M059J (cell line): ENCODE results near the gene YIF1A. TPM values are rescaled to one million over a fixed set of nuclear protein-coding genes. Genes with fewer than 3 reads are reported as not detected.
"Not testable (repeated sequence)": the region's sequence is repeated elsewhere in the genome, so short reads cannot be mapped to it uniquely, and the experiment has no call there.

Source experiments
- DNase-seq: peaks from one replicate; pipeline ENCODE4 v3.0.0-alpha.2; 2012; ENCODE audit warnings: low read depth
- total RNA-seq: library from RNA; depleted of rRNA; stranded (reverse); fragments of >200 nt; shearing (Covaris generic); gene quantifications from 2 replicates; pipeline ENCODE4 v1.2.3, GENCODE V29; 2014

The YIF1A gene
- total RNA-seq, 1 experiment from 2014 or later: 221 TPM

- peak; percentile 93 for DNase-seq
Observed at GRCh38 chr11:66311965-66312548, 23.1 kb upstream of the YIF1A start.

GRCh38 chr11:66311470-66311964, 22.6 kb upstream of the YIF1A start:
- no peak for DNase-seq

GRCh38 chr11:66310803-66311440, 22.0 kb upstream of the YIF1A start:
- not testable (repeated sequence) for DNase-seq

DNA sequence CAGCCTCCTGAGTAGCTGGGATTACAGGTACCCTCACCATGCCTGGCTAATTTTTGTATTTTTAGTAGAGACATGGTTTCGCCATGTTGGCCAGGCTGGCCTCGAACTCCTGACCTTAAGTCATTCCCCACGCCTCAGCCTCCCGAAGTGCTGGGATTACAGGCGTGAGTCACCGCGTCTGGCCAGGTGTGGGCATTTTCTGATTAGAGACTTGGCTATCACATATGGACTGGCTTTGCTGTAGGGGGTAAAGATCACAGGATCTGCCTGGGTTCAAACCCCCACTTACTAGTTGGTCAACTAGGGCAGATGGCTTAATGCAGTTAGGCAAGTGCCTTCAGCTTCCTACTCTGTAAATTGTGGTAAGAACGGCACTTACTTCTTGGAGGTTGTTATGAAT, 21.4 kb upstream of the YIF1A start:
- DNase-seq: no peak

DNA sequence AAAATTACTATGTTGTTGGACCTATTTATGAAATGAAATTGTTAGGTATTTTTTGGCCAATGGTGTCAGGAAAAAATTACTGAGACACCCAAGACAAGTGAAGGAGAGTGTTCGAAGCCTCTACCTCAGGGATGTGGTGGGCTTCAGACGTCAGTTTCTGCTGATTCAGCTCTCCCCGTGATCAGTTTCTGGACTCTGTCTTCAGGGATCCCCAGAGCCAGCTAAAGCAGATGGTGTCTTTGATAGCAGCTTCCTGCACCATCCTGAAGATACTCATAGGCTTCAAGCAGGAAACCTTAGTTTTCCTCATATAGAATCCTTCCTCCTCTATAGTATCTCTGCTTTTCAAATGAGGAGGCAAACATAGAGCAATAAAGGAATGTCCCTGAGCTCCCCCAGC, 20.5 kb upstream of the YIF1A start:
- no peak for DNase-seq

- DNase-seq: no peak
Observed at GRCh38 chr11:66302656-66303055, 13.7 kb upstream of the YIF1A start.

DNA sequence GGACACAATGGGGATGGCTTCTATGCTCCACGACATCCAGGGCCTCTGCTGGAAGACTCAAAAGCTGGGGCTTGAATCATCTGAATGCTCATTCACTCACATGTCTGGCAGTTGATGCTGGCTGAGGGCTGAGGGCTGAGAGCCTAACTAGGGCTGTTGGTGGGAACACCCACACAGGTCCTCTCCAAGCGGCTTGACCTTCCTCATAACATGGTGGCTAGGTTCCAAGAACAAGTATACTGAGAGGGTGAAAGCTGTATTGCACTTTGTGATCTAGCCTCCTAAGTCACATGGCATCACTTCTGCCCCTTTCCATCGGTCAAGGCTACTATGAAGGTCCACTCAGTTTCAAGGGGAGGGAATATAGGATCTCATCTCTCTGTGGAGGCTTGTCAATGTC, 10.2 kb upstream of the YIF1A start:
- DNase-seq: no peak

DNA sequence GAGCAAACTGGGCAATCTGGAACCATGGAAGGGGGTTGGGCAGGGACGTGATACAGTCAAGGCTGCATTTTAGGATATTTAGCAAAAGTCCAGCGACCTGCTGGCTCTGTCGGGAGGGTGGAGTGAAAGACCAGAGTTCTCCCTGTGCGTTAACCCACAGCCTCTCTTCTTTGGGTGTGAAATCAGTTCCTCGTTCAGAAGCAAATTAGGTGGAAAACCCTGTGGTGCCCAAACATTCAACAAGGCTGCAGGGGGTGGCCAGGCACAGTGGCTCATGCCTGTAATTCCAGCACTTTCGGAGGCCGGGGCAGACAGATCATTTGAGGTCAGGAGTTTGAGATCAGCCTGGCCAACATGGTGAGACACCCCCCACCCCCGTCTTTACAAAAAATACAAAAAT, 8.7 kb upstream of the YIF1A start:
- DNase-seq: no peak

DNA sequence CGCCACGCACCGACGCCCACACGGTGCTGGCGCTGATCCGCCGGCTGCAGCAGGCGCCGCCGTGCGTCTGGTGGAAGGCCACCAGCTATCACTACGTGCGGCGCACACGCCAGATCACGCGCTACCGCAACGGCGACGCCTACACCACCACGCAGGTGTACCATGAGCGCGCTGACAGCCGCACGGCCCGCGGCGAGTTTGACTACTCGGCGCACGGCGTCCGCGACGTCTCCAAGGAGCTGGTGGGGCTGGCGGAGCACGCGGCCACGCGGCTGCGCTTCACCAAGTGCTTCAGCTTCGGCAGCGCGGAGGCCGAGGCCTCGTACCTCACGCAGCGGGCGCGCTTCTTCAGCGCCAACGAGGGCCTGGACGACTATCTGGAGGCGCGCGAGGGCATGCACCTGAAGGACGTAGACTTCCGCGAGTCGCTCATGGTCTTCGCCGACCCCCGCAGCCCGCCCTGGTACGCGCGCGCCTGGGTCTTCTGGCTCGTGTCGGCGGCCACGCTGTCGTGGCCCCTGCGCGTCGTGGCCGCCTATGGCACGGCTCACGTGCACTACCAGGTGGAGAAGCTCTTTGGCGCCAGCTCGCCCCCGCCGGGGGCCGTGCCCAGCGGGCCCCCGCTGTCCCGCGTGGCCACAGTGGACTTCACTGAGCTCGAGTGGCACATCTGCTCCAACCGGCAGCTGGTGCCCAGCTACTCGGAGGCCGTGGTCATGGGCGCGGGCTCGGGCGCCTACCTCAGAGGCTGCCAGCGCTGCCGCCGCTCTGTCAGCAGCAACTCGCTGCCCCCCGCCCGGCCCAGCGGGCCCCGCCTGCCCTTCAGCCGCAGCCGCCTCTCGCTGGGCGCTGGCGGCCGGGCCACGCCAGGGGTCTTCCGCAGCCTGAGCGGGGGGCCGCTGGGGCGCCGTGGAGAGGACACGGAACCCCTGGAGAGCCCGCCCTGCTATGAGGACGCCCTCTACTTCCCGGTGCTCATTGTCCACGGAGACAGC, 6.0 kb upstream of the YIF1A start:
- DNase-seq: no peak

DNA sequence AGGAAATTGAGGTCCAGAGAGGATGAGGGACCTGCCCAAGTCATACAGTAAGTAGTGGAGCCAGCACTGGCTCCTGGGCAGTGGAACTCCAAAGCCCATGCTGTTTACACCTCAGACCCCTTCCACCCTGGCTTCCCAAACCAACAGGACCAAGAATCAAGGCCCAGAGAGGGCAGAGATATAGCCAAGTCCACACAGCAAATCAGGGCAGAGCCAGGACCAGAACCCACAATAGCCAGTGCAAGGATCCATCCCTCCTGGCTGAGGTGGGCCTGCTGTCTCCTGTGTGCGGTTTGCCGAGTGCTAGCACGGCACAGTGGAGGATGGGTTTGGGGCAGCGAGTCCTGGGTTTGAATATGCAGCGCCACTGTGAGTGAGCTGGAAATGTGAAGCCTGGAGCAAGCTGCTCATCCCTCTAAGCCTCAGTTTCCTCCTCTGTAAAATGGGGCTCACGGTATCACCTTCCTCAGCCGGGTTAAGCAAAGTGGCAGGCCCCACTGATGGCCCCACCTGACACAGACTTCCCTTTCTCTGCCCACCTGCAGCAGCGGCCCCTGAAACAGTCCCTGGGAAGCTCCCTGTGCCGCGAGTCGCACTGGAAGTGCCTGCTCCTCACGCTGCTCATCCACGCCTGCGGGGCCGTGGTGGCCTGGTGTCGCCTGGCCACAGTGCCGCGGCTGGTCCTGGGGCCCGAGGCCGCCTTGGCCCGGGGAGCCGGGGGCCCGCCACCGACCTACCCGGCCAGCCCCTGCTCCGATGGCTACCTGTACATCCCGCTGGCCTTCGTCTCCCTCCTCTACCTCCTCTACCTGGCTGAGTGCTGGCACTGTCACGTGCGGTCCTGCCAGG, 5.1 kb upstream of the YIF1A start:
- DNase-seq: no peak

DNA sequence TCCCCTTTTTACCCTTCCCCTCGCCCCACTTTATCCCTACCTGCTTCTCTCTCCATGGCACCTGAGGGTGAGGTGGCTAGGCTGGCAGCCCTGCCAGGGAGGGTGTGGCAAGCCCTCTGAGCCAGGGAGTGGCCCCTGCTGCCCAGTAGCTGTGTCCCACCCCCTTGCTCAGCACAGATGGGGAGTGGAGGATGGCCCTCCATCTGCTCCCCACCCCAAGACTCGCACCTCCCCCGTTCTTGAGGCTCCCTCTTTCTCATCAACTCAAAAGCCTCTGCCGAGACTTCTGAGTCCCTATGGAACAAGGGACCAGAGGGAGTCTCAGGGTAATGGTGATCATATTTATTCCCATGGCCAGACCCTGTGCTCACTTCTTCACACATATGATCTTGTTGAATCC, 4.4 kb upstream of the YIF1A start:
- DNase-seq: no peak

DNA sequence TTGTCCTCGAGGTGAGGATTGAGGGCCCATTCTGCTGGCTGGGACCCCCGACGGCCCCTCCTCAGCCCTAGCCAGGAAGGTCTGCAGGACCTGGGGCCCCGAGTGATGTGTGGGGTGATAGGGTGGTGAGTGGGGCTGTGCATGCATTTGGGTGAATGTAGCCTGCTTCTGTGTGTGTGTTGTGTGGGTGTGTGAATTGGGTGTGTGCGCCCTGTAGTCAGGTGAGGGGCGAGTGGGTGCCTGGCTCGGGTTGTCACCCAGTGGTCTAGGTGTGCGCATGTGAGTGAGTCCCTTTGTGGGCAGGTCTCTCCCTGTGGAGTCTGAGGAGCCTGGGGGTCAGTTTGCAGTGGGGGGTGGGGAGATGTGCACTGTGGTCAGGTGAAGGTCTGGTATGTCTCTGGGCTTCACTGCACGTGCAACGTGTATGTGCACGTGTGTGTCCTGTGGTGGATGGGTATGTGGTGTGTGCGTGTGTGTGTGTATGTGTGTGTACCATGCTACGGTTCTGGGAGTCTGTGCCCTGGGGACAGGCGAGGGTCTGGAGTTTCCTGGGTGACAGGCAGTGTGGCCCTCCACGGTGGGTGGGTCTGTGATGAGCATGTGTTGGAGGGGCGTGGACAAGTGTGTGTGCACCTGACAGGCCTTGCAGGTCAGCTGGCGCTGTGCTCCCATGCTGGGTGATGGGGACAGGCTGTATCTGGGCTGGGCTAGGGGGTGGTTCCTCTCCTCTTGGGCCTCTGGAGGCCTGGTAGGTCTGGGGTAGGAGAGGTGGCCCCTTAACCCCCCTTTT, 3.8 kb upstream of the YIF1A start:
- no peak for DNase-seq

DNA sequence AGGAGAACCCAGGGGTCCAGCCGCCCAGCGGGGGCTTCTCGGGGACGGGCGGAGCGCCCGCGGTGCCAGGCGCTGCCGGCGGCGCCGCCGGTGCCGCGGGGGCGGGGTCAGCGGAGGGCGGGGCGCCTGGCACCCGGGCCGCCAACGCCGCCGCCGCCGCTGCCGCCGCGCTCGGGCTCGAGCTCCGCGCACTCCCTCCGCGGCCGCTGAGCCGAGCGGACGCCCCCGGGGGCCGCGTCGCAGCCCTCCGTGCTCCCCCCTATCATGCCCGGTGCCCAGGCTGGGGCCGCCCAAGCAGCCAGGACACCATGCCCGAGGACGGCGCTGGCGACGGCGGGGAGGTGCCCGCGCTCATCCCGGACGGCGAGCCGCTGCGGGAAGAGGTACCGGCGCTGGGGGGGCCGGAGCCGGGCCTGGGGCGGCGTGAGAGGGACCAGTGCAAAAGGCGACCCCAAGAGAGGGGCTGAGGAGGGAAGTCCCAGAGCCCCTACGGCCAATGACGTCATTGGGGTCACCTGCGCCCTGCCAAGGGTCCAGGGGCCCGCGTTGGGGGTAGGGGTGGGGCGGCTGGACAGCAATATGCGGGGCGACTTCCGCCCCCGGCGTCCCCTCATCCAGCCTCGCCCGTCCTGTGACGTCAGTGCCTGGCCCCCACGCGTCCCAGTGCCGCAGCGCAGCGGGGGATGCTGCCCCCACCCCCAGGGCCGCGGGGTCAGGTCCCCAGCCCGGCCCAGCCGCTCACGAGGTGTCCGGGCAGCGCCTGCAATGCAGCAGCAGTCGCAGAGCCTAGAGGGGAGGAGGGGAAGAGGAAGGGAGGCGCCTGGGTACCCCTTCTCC, 3.0 kb upstream of the YIF1A start, which contains the start of gene TMEM151A:
Gene TMEM151A (plus strand): TSS at position 189 of the 837 bp plus-strand sequence. CDS start 120 bp downstream, at position 309.
- DNase-seq: no peak

DNA sequence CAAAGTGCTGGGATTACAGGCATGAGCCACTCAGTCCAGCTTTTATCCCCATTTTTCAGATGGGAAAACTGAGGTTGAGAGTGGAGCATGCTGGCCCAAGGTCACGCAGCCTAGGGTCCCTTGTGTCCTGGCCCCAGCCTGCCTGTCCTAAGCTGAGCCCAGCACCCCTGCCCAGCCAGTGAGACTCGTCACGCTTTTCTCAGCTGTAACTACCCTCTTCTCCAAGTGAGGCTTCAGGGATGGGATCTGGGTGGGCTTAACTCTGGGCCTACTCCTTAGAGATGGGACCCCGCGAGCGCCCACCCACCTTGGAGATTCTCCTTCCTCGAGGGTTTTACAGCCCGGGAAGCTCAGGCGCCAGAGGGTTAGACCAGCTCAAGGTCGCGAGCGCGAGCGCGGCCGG, 2.4 kb upstream of the YIF1A start:
- DNase-seq: no peak

DNA sequence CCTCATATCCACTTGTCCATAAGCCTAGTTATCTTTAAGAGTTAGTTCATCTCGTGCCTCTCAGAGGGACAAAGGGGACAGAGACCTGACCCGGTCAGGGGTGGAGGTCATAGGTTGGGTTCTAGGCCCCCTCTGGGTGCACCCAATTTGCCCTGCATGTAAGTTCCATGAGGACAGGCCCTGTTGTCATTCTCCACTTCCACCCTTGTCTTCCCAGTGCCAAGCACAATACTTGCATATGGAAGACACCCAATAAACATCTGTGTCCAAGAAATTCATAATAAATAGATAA, 1.3 kb upstream of the YIF1A start:
- no peak for DNase-seq

GRCh38 chr11:66289548-66290329, 796 bp upstream of the YIF1A start:
- DNase-seq: no peak

DNA sequence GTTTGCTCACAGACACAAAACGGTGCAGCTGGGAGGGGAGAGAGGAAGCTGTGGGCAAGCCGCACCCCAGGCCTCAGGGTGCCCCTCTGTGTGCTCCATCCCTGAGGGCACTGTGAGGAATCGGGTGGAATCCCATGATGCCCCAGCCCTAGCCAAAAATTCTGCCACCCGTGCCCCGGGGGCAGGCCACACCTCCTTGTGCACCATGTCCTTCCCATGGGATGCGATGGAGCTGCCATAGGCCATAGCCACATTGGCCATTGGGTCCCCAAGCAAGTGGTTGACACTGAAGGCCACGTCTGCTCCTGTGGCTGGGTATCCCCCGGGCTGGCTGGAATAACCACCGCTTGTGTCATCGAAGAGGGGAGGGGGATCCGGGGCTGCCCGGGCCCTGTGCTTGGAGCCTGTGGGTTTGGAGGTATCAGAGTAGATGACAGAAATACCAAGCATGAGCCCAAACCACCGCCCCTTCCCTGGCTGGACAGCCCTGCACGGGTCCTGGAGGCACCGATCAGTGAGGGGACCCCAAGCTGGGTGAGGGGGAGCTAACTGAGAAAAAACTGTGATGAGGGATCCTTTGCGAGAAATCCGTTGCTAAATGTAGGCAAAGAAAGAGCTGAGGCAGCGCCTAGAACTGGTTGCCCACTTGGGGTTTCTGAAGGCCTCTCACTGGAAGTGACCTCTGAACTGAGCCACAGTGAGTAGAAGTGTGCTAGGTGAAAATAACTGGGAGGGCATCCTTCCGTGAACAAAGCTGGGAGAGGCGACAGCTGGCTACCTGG, 863 bp downstream of the YIF1A start:
- DNase-seq: no peak

GRCh38 chr11:66287211-66287888, 1.6 kb downstream of the YIF1A start:
- DNase-seq: no peak
